GM12878 (cell line): ENCODE measurements around the gene FOLR3. TPM values are rescaled to one million over a fixed set of nuclear protein-coding genes. Genes with fewer than 3 reads are reported as not detected.

Source experiments
- CBX3 ChIP-seq: fragments of 200-600 bp; sonication (generic); IDR thresholded peaks from 2 replicates; pipeline ENCODE4 v1.6.1; 2016; ENCODE audit warnings: low read depth, borderline replicate concordance
- CHD4 ChIP-seq: fragments of 200-600 bp; sonication (generic); IDR thresholded peaks from 2 replicates; pipeline ENCODE4 v1.6.1; 2016; ENCODE audit warnings: mild to moderate bottlenecking
- EZH2 ChIP-seq: IDR thresholded peaks from 2 replicates; pipeline ENCODE4 v1.6.1; 2012; ENCODE audit warnings: low read depth, mild to moderate bottlenecking, control low read depth, inconsistent platforms, low read length, borderline replicate concordance; ENCODE audit not compliant: control insufficient read depth
- HDAC2 ChIP-seq: fragments of 200-600 bp; sonication (generic); IDR thresholded peaks from 2 replicates; pipeline ENCODE4 v1.6.1; 2017
- JUND ChIP-seq: IDR thresholded peaks from 2 replicates; pipeline ENCODE4 v1.6.1; 2012; ENCODE audit warnings: low read depth, mild to moderate bottlenecking, low read length, improper control_type of control experiment, moderate library complexity
- KAT2A ChIP-seq: conservative IDR thresholded peaks from 2 replicates; pipeline ENCODE4 v1.6.1; 2011; ENCODE audit warnings: low read depth, low read length; ENCODE audit not compliant: control insufficient read depth
- KDM1A ChIP-seq: fragments of 200-600 bp; sonication (generic); IDR thresholded peaks from 2 replicates; pipeline ENCODE4 v1.6.1; 2016; ENCODE audit warnings: borderline replicate concordance
- LARP7 ChIP-seq: fragments of 450-650 bp; IDR thresholded peaks from 2 replicates; pipeline ENCODE4 v1.6.1; 2017; ENCODE audit warnings: mild to moderate bottlenecking
- MEF2B ChIP-seq: fragments of 450-650 bp; IDR thresholded peaks from 2 replicates; pipeline ENCODE4 v1.6.1; 2018; ENCODE audit warnings: mild to moderate bottlenecking, moderate library complexity; ENCODE audit not compliant: partially characterized antibody, poor library complexity, severe bottlenecking
- NR2F1 ChIP-seq: fragments of 450-650 bp; conservative IDR thresholded peaks from 2 replicates; pipeline ENCODE4 v1.6.1; 2017; ENCODE audit warnings: mild to moderate bottlenecking
- RAD51 ChIP-seq: fragments of 450-650 bp; IDR thresholded peaks from 2 replicates; pipeline ENCODE4 v1.6.1; 2016; ENCODE audit warnings: moderate library complexity, mild to moderate bottlenecking, inconsistent platforms
- RELA ChIP-seq: fragments of 450-650 bp; IDR thresholded peaks from 2 replicates; pipeline ENCODE4 v1.8.0; 2014; ENCODE audit warnings: borderline replicate concordance; ENCODE audit not compliant: partially characterized antibody
- RFX5 ChIP-seq: IDR thresholded peaks from 2 replicates; pipeline ENCODE4 v1.6.1; 2011; ENCODE audit warnings: low read depth, low read length, improper control_type of control experiment
- RUNX3 ChIP-seq: IDR thresholded peaks from 2 replicates; pipeline ENCODE4 v1.6.1; 2012; ENCODE audit warnings: low read length, inconsistent platforms
- SIN3A ChIP-seq: IDR thresholded peaks from 2 replicates; pipeline ENCODE4 v1.6.1; 2012; ENCODE audit warnings: low read depth, low read length, improper control_type of control experiment
- SKIL ChIP-seq: fragments of 450-650 bp; IDR thresholded peaks from 2 replicates; pipeline ENCODE4 v1.6.1; 2017; ENCODE audit warnings: mild to moderate bottlenecking, low read depth, inconsistent platforms; ENCODE audit not compliant: poor library complexity, severe bottlenecking
- SMAD1 ChIP-seq: fragments of 450-650 bp; IDR thresholded peaks from 2 replicates; pipeline ENCODE4 v1.6.1; 2018; ENCODE audit warnings: mild to moderate bottlenecking, low read depth; ENCODE audit not compliant: partially characterized antibody
- SMAD5 ChIP-seq: IDR thresholded peaks from 2 replicates; pipeline ENCODE4 v1.6.1; 2016; ENCODE audit warnings: antibody characterized with exemption, low read depth
- SP1 ChIP-seq: IDR thresholded peaks from one replicate; pipeline ENCODE4 v1.6.1; 2011; ENCODE audit warnings: low read depth, low read length
- SREBF1 ChIP-seq: IDR thresholded peaks from 2 replicates; pipeline ENCODE4 v1.6.1; 2012; ENCODE audit warnings: mild to moderate bottlenecking, low read length
- SRF ChIP-seq, 2 experiments: IDR thresholded peaks; 2 replicates each; pipeline ENCODE4 v1.6.1; 2011; ENCODE audit warnings: low read depth in 2 of 2, low read length in 2 of 2, mild to moderate bottlenecking in 1 of 2, moderate library complexity in 1 of 2
- YY1 ChIP-seq: IDR thresholded peaks from 2 replicates; pipeline ENCODE4 v1.6.1; 2011; ENCODE audit warnings: low read depth, mild to moderate bottlenecking, low read length
- polyA plus RNA-seq, 11 experiments: library from polyadenylated mRNA; depleted of rRNA in 4 of 11; unstranded in 6 of 11; stranded (reverse) in 5 of 11; fragments of >200 nt; fragmentation: Nextera tagmentation in 4 of 11; fragmentation: Illumina TruSeq in 1 of 11; extraction: Ambion mirVana in 4 of 11; extraction: Trizol in 1 of 11; gene quantifications; 1 replicate in 1 of 11; 2 replicates in 10 of 11; pipeline versions ENCODE4 v1.2.1 to v1.2.3, GENCODE V29; 2011 to 2016; ENCODE audit warnings: inconsistent platforms in 2 of 11, missing spikeins in 2 of 11, low read depth in 1 of 11
- total RNA-seq, 4 experiments: library from RNA; depleted of rRNA in 3 of 4; stranded (reverse); fragments of >200 nt in 3 of 4; fragmentation: Illumina TruSeq in 1 of 4; extraction: Trizol in 1 of 4; gene quantifications; 2 replicates each; pipeline versions ENCODE4 v1.2.1 to v1.2.3, GENCODE V29; 2013 to 2021
- TF ChIP-seq, protein P1 (sequence below): fragments of 150-350 bp; IDR thresholded peaks from 2 replicates; pipeline ENCODE4 v1.6.1; 2014; ENCODE audit warnings: mild to moderate bottlenecking, low read depth, low read length
- TF ChIP-seq, protein P2 (sequence below): fragments of 450-650 bp; IDR thresholded peaks from 2 replicates; pipeline ENCODE4 v1.6.1; 2016; ENCODE audit warnings: mild to moderate bottlenecking, moderate library complexity, borderline replicate concordance

FOLR3 gene
- total and polyA plus RNA-seq, 10 of the 15 experiments (the other 5 are each of a cell fraction or from before 2014, with no cell fraction given): not detected

- TF ChIP-seq EZH2 (no peak), JUND (no peak), SP1 (peak; percentile 80), SKIL (no peak), RUNX3 (peak; percentile 53; the same call in 1 of the 2 replicates), RELA (peak; percentile 14), RFX5 (no peak), MEF2B (peak; percentile 52), LARP7 (peak; percentile 59; the same call in 1 of the 2 replicates), CHD4 (no peak), HDAC2 (no peak), SMAD1 (no peak), SMAD5 (no peak), YY1 (peak; percentile 70; the same call in 1 of the 2 replicates), KAT2A (no peak), SRF (IDR thresholded peaks at IDR 0.05; ENCODE audit: low read depth in 2 of 2, low read length in 2 of 2) (no peak), SREBF1 (no peak), SIN3A (peak; percentile 59; the same call in 1 of the 2 replicates), KDM1A (no peak), RAD51 (peak; percentile 99), CBX3 (no peak), NR2F1 (peak; percentile 54)
- TF ChIP-seq, protein P1, sequence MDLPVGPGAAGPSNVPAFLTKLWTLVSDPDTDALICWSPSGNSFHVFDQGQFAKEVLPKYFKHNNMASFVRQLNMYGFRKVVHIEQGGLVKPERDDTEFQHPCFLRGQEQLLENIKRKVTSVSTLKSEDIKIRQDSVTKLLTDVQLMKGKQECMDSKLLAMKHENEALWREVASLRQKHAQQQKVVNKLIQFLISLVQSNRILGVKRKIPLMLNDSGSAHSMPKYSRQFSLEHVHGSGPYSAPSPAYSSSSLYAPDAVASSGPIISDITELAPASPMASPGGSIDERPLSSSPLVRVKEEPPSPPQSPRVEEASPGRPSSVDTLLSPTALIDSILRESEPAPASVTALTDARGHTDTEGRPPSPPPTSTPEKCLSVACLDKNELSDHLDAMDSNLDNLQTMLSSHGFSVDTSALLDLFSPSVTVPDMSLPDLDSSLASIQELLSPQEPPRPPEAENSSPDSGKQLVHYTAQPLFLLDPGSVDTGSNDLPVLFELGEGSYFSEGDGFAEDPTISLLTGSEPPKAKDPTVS: no peak
- TF ChIP-seq, protein P2, sequence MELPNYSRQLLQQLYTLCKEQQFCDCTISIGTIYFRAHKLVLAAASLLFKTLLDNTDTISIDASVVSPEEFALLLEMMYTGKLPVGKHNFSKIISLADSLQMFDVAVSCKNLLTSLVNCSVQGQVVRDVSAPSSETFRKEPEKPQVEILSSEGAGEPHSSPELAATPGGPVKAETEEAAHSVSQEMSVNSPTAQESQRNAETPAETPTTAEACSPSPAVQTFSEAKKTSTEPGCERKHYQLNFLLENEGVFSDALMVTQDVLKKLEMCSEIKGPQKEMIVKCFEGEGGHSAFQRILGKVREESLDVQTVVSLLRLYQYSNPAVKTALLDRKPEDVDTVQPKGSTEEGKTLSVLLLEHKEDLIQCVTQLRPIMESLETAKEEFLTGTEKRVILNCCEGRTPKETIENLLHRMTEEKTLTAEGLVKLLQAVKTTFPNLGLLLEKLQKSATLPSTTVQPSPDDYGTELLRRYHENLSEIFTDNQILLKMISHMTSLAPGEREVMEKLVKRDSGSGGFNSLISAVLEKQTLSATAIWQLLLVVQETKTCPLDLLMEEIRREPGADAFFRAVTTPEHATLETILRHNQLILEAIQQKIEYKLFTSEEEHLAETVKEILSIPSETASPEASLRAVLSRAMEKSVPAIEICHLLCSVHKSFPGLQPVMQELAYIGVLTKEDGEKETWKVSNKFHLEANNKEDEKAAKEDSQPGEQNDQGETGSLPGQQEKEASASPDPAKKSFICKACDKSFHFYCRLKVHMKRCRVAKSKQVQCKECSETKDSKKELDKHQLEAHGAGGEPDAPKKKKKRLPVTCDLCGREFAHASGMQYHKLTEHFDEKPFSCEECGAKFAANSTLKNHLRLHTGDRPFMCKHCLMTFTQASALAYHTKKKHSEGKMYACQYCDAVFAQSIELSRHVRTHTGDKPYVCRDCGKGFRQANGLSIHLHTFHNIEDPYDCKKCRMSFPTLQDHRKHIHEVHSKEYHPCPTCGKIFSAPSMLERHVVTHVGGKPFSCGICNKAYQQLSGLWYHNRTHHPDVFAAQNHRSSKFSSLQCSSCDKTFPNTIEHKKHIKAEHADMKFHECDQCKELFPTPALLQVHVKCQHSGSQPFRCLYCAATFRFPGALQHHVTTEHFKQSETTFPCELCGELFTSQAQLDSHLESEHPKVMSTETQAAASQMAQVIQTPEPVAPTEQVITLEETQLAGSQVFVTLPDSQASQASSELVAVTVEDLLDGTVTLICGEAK: peak; percentile 86
Observed at GRCh38 chr11:72102946-72103753, 32.4 kb upstream of the FOLR3 start, which contains the start of gene LAMTOR1 (continued).
